Measurements from ENCODE around the gene PPP4R4.

- no peak for TF ChIP-seq YY1 (IDR thresholded peaks at IDR 0.05; ENCODE audit: insufficient read depth, insufficient read length)
- TF ChIP-seq ZNF274 (IDR thresholded peaks at IDR 0.05; ENCODE audit: low read depth, low read length) = no peak
These were observed 485 bp downstream of the PPP4R4 start for GRCh38 chr14:94174604-94175010.
